Muscle of arm (tissue), 12 donors: ENCODE measurements around the gene HELZ. TPM values are rescaled to one million over a fixed set of nuclear protein-coding genes. Genes with fewer than 3 reads are reported as not detected.

Source experiments
- DNase-seq: peaks from one replicate; pipeline ENCODE4 v3.0.0-alpha.2; 2013
- polyA plus RNA-seq, 12 donors: library from polyadenylated mRNA; unstranded; fragments of 120-200 nt; gene quantifications; one replicate each; pipeline ENCODE4 v1.2.1, GENCODE V29; 2013; ENCODE audit not compliant: insufficient read length in 12 of 12

The HELZ gene
- polyA plus RNA-seq, 12 donors = 21.2 to 30.3 (median 25.7) TPM; not detected in 1

DNA sequence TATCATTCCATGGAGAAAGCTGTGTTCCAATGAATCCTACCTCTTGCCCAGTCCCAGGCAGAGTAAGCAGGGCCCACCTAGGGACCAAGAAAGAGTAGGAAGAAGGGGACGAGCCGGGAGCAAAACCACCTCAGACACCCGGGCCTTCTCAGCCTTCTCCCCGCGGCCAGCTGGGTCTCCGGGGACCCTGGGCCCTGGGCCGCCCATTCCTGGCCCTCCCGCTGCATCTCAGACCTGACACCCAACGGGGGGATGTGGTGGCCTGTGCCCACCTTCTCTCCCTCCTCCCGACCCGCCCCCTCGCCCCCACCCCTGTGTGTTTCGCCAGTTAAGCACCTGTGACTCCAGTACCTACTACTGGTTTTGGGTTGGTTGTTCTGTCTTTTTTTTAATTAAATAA is 212.0 kb downstream of the HELZ start:
- DNase-seq = no peak

DNA sequence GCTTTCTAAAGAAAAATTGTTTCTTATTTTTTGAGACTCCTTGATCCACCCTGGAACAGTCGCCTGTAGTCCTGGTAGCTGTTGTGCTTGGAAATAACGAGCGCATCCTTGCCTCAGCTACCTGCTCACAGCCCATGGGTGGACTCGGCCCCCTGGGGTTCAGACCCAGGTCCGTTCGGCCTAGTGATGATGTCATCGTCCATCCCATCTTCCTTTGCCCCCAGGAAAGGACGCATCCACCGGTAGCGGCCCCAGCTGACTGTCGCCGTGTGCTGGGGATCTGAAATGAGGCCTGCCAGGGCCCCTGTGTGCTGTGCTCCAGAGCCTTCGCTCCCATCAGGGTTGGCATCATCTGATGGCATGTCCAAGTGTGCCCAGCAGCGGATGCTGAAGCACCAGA is 212.6 kb downstream of the HELZ start:
- no peak for DNase-seq

DNA sequence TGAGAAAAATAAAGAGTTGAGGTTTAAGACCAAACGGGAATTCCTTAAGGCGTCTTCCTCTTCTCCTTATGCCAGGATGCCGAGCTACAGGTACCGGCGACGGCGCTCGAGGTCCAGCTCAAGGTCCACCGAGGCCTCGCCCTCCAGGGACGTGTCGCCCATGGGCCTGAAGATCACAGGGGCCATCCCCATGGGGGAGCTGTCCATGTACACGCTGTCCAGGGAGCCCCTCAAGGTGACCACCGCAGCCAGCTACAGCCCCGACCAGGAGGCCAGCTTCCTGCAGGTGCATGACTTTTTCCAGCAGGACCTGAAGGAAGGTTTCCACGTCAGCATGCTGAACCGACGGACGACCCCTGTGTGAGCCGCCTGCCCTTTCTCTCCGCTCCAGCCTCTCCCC is 214.4 kb downstream of the HELZ start:
- DNase-seq = no peak

DNA sequence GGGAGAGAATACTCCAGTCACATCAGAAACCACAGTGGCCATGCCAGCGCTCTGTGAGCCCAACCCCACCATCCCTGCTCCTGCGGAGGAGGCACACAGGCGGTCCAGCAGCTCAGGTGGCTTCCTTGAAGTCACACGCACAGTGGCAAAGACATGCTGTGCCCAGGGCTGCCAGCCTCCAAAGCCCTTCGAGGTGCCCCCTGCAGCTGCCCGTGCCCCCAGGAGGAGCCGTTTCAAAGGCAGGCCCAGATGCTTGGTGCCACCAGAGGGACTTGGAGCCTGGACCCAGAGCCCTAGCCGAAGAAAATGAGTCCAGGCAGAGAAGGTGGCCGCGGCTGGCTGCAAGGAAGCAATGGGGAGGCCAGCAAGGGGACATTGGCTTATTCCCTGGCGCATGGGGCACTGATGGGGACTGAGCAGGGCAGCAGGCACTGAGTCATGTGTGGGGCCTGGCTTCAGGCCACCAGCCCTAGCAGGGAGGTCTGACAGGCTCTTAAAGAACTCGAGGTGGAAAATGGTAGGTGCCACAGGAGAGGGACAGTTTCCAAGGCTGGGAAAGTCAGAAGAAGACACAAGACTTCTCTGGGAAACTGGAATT is 217.9 kb downstream of the HELZ start:
- DNase-seq = no peak

DNA sequence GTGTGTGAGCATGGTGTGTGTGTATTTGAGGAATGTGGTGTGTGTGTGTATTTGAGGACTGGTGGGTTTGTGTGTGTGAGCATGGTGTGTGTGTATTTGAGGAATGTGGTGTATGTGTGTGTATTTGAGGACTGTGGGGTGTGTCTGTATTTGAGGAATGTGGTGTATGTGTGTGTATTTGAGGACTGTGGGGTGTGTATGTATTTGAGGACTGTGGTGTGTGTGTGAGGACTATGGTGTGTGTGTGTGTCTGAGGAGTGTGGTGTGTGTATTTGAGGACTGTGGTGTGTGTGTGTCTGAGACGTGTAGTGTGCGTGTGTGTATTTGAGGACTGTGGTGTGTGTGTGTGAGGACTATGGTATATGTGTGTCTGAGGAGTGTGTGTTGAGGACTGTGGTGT is 218.7 kb downstream of the HELZ start:
- no peak for DNase-seq

DNA sequence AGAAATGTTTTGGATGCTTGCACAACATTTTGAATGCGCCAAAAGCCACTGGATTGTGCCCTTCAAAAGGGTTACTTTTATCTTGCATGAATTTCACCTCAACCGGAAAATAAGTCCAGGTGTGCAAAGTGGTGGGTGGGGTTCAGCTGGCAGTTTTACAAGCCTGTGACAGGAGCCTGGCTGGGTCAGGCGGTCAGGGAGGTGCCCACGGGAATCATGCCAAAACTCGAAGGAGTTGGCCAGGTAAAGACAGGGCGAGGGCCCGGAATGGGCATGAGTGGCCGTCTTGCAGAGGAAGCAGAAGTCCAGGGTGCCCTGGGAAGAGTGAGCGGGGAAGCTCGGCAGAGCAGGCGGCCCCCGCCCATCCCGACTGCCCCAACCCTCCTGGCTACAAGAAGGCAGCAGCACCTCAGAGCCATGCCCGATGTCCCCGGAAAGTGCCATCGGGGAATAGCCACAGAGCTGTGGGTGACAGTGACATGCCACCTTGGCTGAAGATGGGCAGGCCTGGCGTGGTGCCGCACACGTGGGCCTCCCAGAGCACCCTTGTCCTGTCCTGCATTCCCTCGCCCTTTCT is 219.7 kb downstream of the HELZ start:
- DNase-seq = no peak

DNA sequence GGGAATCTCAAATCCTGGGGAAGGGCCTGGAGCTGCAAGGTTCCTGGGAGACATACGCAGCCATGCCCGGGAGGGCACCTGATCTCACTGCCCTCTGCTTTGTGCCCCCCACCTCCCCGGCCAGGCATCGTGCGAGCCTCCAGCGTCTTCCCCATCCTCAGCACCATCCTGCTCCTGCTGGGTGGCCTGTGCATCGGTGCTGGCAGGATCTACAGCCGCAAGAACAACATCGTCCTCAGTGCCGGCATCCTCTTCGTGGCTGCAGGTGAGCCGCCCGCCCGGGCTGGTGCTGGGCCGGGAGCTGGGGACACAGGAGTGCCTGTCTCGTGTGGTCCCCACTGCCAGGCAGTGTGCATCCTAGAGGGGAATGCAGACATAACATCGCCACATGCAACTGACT is 220.3 kb downstream of the HELZ start:
- no peak for DNase-seq

DNA sequence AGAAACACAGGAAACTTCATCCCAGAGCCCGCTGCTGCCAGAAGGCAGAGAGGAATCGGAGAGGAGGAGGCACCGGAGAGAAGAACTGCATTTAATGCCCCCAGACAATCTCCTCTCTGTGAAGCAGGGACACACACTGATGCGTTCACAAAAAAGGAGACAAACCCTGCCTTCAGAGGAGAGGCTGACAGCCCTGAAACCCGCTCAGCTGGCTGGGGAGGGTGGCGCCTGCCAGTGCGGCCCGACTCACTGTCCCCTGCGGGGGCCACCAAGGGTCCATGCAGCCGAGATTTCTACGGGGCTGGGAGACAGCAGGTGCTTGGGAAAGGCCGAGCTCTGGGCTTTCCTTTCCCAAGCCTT is 222.6 kb downstream of the HELZ start:
- DNase-seq = no peak

DNA sequence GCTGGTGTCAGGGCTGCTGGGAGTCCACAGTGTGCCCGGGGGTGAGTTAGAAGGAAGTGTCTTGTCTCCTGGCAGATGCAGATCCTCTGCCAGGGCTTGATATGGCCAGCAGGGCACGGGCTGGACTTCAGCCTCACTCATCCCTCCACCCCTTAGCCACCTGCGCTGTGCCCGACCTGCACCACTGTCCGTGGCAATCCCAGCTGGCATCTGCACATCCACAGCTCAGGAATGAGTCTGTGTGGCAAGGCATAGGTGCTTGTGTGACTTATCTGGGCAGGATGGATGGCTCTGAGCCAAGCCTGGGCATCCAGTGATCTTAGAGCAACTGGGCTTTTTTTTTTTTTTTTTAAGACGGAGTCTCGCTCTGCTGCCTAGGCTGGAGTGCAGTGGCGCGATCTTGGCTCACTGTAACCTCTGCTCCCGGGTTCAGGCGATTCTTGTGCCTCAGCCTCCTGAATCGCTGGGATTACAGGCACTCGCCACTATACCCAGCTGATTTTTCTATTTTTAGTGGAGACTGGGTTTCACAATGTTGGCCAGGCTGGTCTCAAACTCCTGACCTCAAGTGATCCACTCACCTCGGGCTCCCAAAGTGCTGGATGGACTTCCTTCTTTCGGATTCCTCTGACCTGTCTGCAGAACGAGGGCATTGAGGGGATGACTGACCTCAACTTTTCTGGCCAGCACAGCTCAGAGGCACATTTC is 223.1 kb downstream of the HELZ start:
- DNase-seq = no peak

DNA sequence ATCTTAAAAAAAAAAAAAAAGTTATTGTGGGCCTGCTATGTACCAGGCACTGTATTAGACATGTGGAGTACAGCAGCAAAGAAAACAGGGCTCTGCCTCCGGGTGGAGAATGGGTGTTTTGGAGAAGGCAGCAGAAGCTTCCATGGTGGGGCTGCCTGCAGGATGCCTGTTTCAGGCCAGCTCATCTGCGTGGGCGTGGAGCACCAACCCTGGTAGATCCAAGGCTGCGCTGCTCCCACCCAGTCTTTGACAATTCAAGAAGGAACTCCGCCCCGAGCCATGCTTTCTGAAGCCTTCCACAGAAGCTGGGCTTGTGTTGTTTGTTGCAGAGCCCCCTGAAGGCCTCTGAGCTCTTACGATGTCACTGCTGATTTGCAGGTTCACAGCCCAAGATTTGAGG is 223.8 kb downstream of the HELZ start:
- no peak for DNase-seq

Other genes with a start within 250 kb of the HELZ start
- 100 to 1,000 TPM in 10 of 12 donors, 10 to 100 TPM in 1, not detected in 1; 62.2 to 326 (median 176) TPM for gene CACNG1, start 200.6 kb downstream of the HELZ start, polyA plus RNA-seq
- 10 to 100 TPM in 11 of 12 donors, not detected in 1; 30.1 to 47.5 (median 38.3) TPM for gene PSMD12, start 121.4 kb upstream of the HELZ start, polyA plus RNA-seq
- 10 to 100 TPM in 9 of 12 donors, 1 to 10 TPM in 2, not detected in 1; 8.8 to 23.8 (median 13.2) TPM for gene PITPNC1, start 132.1 kb upstream of the HELZ start, polyA plus RNA-seq